Mesenchymal stem cell (in vitro differentiated cells and primary cell): ENCODE results near the gene RSRP1.

ENCODE experiments used
- DNase-seq: peaks from one replicate; pipeline ENCODE4 v3.0.0-alpha.2; 2013
- H2AFZ ChIP-seq: one replicate; pipeline ENCODE4 v1.6.1; 2013; ENCODE audit warnings: low read depth, mild to moderate bottlenecking, control low read depth, inconsistent platforms, low read length, moderate library complexity
- H2AK5ac ChIP-seq: 2 replicates; pipeline ENCODE4 v1.6.1; 2013; ENCODE audit warnings: low read length, moderate library complexity, mild to moderate bottlenecking, inconsistent platforms; ENCODE audit not compliant: severe bottlenecking
- H2BK120ac ChIP-seq: one replicate; pipeline ENCODE4 v1.6.1; 2013; ENCODE audit warnings: low read depth, mild to moderate bottlenecking, inconsistent platforms, low read length, moderate library complexity
- H2BK12ac ChIP-seq, 2 experiments: one replicate each; pipeline ENCODE4 v1.6.1; 2013; ENCODE audit warnings: inconsistent platforms in 2 of 2, low read length in 2 of 2, mild to moderate bottlenecking in 2 of 2, moderate library complexity in 2 of 2, control low read depth in 1 of 2
- H2BK15ac ChIP-seq: one replicate; pipeline ENCODE4 v1.6.1; 2013; ENCODE audit warnings: mild to moderate bottlenecking, low read depth, inconsistent platforms; ENCODE audit not compliant: poor library complexity, severe bottlenecking
- H2BK5ac ChIP-seq: 2 replicates; pipeline ENCODE4 v1.6.1; 2013; ENCODE audit warnings: low read depth, mild to moderate bottlenecking, low read length, control low read depth, inconsistent platforms; ENCODE audit not compliant: poor library complexity, severe bottlenecking
- H3K14ac ChIP-seq, 2 experiments: one replicate each; pipeline ENCODE4 v1.6.1; 2013; ENCODE audit warnings: inconsistent platforms in 2 of 2, low read length in 2 of 2, control low read depth in 1 of 2, mild to moderate bottlenecking in 1 of 2, moderate library complexity in 1 of 2
- H3K18ac ChIP-seq, 2 experiments: one replicate each; pipeline ENCODE4 v1.6.1; 2013; ENCODE audit warnings: inconsistent platforms in 2 of 2, low read length in 2 of 2, control low read depth in 1 of 2, low read depth in 1 of 2, mild to moderate bottlenecking in 1 of 2
- H3K23ac ChIP-seq, 2 experiments: one replicate each; pipeline ENCODE4 v1.6.1; 2013; ENCODE audit warnings: inconsistent platforms in 2 of 2, low read length in 2 of 2, mild to moderate bottlenecking in 2 of 2, moderate library complexity in 2 of 2, control low read depth in 1 of 2
- H3K27ac ChIP-seq: 2 replicates; pipeline ENCODE4 v1.5.1; 2013; ENCODE audit warnings: mild to moderate bottlenecking, moderate library complexity, low read length, control low read depth, inconsistent platforms; ENCODE audit not compliant: poor library complexity, severe bottlenecking
- H3K27me3 ChIP-seq, 2 experiments: 2 replicates each; pipeline versions ENCODE4 v1.6.1 to v1.7.0; 2013; ENCODE audit warnings: low read length in 2 of 2, mild to moderate bottlenecking in 2 of 2, moderate library complexity in 2 of 2, control low read depth in 1 of 2, inconsistent platforms in 1 of 2; ENCODE audit not compliant: control insufficient read depth in 1 of 2, insufficient read depth in 1 of 2
- H3K36me3 ChIP-seq, 2 experiments: 2 replicates each; pipeline versions ENCODE4 v1.6.1 to v1.7.0; 2013; ENCODE audit warnings: low read length in 2 of 2, control low read depth in 1 of 2, inconsistent platforms in 1 of 2, low read depth in 1 of 2, mild to moderate bottlenecking in 1 of 2; ENCODE audit not compliant: insufficient read depth in 2 of 2, control insufficient read depth in 1 of 2
- H3K4ac ChIP-seq, 2 experiments: one replicate each; pipeline ENCODE4 v1.6.1; 2013; ENCODE audit warnings: inconsistent platforms in 2 of 2, low read length in 2 of 2, mild to moderate bottlenecking in 2 of 2, moderate library complexity in 2 of 2, control low read depth in 1 of 2, low read depth in 1 of 2
- H3K4me1 ChIP-seq: 2 replicates; pipeline ENCODE4 v1.6.1; 2013; ENCODE audit warnings: low read depth, low read length, control low read depth; ENCODE audit not compliant: control insufficient read depth, insufficient read depth
- H3K4me2 ChIP-seq: 2 replicates; pipeline ENCODE4 v1.6.1; 2013; ENCODE audit warnings: low read length, mild to moderate bottlenecking, inconsistent platforms; ENCODE audit not compliant: poor library complexity, severe bottlenecking
- H3K4me3 ChIP-seq, 2 experiments: 2 replicates each; pipeline versions ENCODE4 v1.5.1 to v1.7.0; 2013; ENCODE audit warnings: low read length in 2 of 2, mild to moderate bottlenecking in 2 of 2, control low read depth in 1 of 2, low read depth in 1 of 2; ENCODE audit not compliant: insufficient read depth in 1 of 2
- H3K79me1 ChIP-seq: replicated peaks from 2 replicates; pipeline ENCODE4 v1.6.1; 2013; ENCODE audit warnings: mild to moderate bottlenecking, control low read depth, low read length, inconsistent platforms; ENCODE audit not compliant: poor library complexity, severe bottlenecking
- H3K9ac ChIP-seq: 2 replicates; pipeline ENCODE4 v1.7.0; 2013; ENCODE audit warnings: mild to moderate bottlenecking, low read length, moderate library complexity
- H3K9me3 ChIP-seq: 2 replicates; pipeline ENCODE4 v1.7.0; 2013; ENCODE audit warnings: mild to moderate bottlenecking, low read length; ENCODE audit not compliant: control insufficient read depth
- H4K8ac ChIP-seq: one replicate; pipeline ENCODE4 v1.6.1; 2013; ENCODE audit warnings: inconsistent platforms, mild to moderate bottlenecking, low read length, moderate library complexity
- H4K91ac ChIP-seq: one replicate; pipeline ENCODE4 v1.6.1; 2013; ENCODE audit warnings: mild to moderate bottlenecking, low read length, inconsistent platforms
- WGBS: methylation state at CpG from one replicate; pipeline ENCODE4 v1.1.7; 2013; ENCODE audit warnings: mixed read lengths; 5-methylcytosine and 5-hydroxymethylcytosine counted together

The RSRP1 gene

DNA sequence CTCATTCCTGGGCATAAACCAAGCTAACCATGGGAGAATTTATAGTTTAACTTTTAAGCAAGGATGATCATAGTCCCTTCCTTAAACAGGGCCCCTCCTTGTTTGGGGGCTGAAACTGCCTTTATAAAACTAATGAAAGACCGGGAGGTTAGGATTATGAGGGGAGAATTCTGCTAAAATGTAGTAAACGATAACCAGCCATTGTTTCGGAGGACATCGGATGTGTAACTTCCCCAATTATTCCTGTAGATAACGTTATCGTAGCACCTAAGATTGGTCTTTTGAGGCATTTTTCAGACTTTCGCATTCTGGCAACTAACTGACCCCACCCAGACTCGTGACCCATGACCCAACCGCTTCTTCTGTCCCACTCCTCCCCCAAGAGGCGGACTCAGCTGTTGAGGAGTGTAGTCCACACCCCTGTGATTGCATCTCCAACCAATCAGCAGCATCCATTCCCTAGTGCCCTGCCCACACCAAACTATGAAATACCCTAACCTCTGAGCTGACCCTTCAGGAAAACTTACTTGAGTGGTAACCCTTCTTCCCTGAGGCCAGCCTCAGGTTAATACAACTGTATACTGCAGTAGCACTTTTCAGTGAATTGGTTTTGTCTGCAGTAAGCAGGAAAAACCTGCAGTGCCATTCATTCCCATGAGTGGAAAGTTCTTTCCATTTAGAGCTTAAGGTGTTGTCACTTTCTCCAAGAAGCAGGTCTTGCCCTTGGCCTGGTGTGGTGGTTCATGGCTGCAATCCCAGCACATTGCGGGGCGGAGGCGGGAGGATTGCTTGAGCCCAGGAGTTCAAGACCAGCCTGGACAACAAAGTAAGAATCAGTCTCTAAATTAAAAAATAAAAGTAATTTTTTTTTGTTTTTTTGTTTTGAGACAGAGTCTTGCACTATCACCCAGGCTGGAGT, 14.1 kb downstream of the RSRP1 start:
- DNase-seq, result peak; percentile 95
- Histone ChIP-seq H2BK120ac (peak overlapping the region; percentile 67), H3K27ac (peak overlapping the region; percentile 84), H3K23ac (no peak overlapping the region), H4K8ac (peak overlapping the region; percentile 66), H3K4me1 (peaks cover 7% of the 10 kb centered on the region), H3K36me3 (peaks cover 13 to 37% of the 10 kb centered on the region in 2 experiments), H3K9ac (peak overlapping the region; percentile 99), H3K18ac (peak overlapping the region; percentile 85 to 94), H3K4me2 (peak overlapping the region; percentile 70), H3K14ac (no peak overlapping the region), H2AFZ (no peak overlapping the region), H2BK15ac (no peak overlapping the region), H3K27me3 (no peaks in the 10 kb centered on the region), H4K91ac (peak overlapping the region; percentile 43), H2BK5ac (peak overlapping the region; percentile 66), H3K4me3 (peak overlapping the region; percentile 58 to 94), H3K4ac (peak overlapping the region in 1 of 2 experiments; percentile 75), H3K79me1 (peaks cover 25% of the 10 kb centered on the region), H2AK5ac (no peak overlapping the region), H2BK12ac (no peak overlapping the region), H3K9me3 (no peaks in the 10 kb centered on the region)
- WGBS, result 23% methylated on average over 13 of the region's 13 CpGs

DNA sequence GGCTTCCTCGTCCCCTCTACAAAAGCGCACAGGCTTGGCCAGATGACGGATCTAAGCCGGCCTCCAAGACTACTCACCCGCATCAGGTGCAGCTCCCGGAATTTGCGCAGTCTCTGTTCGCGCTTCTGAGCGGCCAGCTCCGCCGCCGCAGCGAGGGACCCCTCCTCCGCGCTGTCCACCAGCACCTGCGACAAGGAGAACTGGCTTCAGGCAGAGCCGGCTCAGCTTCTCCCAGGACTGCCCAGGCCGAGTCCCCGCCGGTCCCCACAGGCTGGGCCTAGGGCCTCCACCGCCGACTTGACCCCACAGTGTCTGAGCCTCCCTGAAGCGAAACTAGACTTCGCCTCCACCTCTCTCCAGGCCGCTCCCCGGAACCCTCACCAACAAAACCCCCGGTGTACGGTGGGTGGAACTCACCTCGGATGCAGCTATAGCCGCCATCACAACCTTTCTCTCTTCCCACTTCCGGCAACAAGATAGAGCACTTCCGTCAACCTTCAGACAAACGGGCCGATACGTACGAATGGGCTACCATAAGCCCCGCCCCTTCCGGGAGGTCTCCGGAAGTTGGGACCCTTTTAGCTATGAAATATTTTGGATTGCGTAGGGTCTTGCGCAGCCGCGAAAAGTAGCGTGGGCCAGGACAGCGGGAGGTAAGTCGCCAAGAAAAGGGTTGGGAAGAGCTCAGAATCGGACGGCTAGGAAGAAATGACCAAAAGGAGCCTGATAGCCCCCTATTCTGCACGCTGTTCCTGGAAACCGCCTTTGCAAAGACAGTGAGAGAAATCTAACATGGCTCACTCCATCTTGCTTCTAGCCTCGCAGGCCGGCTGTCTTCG, 15.0 kb downstream of the RSRP1 start, which contains the start of gene SYF2:
TSS of gene SYF2 (minus strand) at position 476 of the 839 bp plus-strand sequence. CDS start at position 441, 35 bp downstream.
- Histone ChIP-seq H2BK15ac (no peak within 1 kb of the TSS), H3K4me3 (peak within 1 kb of the TSS; percentile 79 to 94), H3K4me1 (peaks cover 6% of the 10 kb centered on the region), H2AK5ac (peak within 1 kb of the TSS; percentile 10), H2AFZ (peak within 1 kb of the TSS; percentile 72), H4K91ac (peak within 1 kb of the TSS; percentile 78), H3K4me2 (peak within 1 kb of the TSS; percentile 90), H3K23ac (peak within 1 kb of the TSS in 1 of 2 experiments; percentile 9), H2BK12ac (no peak within 1 kb of the TSS), H3K9me3 (no peaks in the 10 kb centered on the region), H3K4ac (peak within 1 kb of the TSS; percentile 77 to 93), H3K14ac (no peak within 1 kb of the TSS), H3K36me3 (peaks cover 13 to 46% of the 10 kb centered on the region in 2 experiments), H3K9ac (peak within 1 kb of the TSS; percentile 99), H3K27me3 (no peaks in the 10 kb centered on the region), H4K8ac (peak within 1 kb of the TSS; percentile 87), H3K27ac (peak within 1 kb of the TSS; percentile 84), H2BK5ac (peak within 1 kb of the TSS; percentile 66), H3K18ac (peak within 1 kb of the TSS; percentile 85 to 94), H3K79me1 (peaks cover 24% of the 10 kb centered on the region), H2BK120ac (peak within 1 kb of the TSS; percentile 67)
- under 1% methylated on average over 52 of the region's 54 CpGs for WGBS
- DNase-seq, result peak; percentile 96

DNA sequence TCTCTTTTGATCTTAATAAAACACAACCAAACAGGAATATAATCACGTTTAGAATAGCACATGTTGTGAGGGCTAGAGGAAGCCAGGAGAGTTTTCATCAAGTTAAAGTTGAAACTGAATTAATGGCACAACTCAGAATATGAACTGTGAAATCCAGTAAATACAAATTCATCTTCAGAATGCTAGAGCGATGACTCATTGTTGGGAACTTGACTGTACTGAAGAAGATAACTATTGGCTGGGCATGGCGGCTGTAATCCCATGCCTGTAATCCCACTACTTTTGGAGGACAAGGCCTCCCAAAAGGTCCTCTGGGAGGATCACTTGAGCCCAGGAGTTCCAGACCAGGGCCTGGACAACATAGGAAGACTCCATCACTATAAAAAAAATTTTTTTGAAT, 23.8 kb downstream of the RSRP1 start:
- Histone ChIP-seq H2BK5ac (no peak overlapping the region), H3K27ac (no peak overlapping the region), H3K14ac (no peak overlapping the region), H2AK5ac (no peak overlapping the region), H3K9ac (no peak overlapping the region), H3K4me1 (peaks cover 1% of the 10 kb centered on the region), H2BK12ac (no peak overlapping the region), H3K18ac (no peak overlapping the region), H4K91ac (no peak overlapping the region), H3K23ac (no peak overlapping the region), H3K27me3 (no peaks in the 10 kb centered on the region), H3K4me3 (no peak overlapping the region), H3K36me3 (peaks cover 44 to 90% of the 10 kb centered on the region in 2 experiments), H2BK120ac (no peak overlapping the region), H3K9me3 (no peaks in the 10 kb centered on the region), H2BK15ac (no peak overlapping the region), H2AFZ (no peak overlapping the region), H4K8ac (no peak overlapping the region), H3K4me2 (no peak overlapping the region), H3K79me1 (peaks cover 11% of the 10 kb centered on the region), H3K4ac (no peak overlapping the region)
- no peak for DNase-seq
- 100% methylated on average over 2 of the region's 3 CpGs for WGBS
